ENCODE measurements around the gene EDDM13. TPM values are rescaled to one million over a fixed set of nuclear protein-coding genes. Genes with fewer than 3 reads are reported as not detected.

Gene EDDM13
- total and polyA plus RNA-seq, 2 of the 13 experiments (the other 11 are each of a cell fraction or from before 2014, with no cell fraction given), result not detected

- no peak for TF ChIP-seq ZBED4 (CRISPR knock-in tag; IDR thresholded peaks at IDR 0.05; ENCODE audit: borderline replicate concordance)
- TF ChIP-seq, protein P1, sequence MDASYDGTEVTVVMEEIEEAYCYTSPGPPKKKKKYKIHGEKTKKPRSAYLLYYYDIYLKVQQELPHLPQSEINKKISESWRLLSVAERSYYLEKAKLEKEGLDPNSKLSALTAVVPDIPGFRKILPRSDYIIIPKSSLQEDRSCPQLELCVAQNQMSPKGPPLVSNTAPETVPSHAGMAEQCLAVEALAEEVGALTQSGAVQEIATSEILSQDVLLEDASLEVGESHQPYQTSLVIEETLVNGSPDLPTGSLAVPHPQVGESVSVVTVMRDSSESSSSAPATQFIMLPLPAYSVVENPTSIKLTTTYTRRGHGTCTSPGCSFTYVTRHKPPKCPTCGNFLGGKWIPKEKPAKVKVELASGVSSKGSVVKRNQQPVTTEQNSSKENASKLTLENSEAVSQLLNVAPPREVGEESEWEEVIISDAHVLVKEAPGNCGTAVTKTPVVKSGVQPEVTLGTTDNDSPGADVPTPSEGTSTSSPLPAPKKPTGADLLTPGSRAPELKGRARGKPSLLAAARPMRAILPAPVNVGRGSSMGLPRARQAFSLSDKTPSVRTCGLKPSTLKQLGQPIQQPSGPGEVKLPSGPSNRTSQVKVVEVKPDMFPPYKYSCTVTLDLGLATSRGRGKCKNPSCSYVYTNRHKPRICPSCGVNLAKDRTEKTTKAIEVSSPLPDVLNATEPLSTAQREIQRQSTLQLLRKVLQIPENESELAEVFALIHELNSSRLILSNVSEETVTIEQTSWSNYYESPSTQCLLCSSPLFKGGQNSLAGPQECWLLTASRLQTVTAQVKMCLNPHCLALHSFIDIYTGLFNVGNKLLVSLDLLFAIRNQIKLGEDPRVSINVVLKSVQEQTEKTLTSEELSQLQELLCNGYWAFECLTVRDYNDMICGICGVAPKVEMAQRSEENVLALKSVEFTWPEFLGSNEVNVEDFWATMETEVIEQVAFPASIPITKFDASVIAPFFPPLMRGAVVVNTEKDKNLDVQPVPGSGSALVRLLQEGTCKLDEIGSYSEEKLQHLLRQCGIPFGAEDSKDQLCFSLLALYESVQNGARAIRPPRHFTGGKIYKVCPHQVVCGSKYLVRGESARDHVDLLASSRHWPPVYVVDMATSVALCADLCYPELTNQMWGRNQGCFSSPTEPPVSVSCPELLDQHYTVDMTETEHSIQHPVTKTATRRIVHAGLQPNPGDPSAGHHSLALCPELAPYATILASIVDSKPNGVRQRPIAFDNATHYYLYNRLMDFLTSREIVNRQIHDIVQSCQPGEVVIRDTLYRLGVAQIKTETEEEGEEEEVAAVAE (CRISPR knock-in tag; IDR thresholded peaks at IDR 0.05; ENCODE audit: borderline replicate concordance), result no peak
- TF ChIP-seq, protein P2, sequence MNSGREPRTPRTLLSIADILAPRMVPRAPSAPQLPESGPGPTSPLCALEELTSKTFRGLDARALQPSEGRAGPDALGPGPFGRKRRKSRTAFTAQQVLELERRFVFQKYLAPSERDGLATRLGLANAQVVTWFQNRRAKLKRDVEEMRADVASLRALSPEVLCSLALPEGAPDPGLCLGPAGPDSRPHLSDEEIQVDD (CRISPR knock-in tag; IDR thresholded peaks at IDR 0.05; ENCODE audit: borderline replicate concordance), result no peak
- TF ChIP-seq IKZF1 (IDR thresholded peaks at IDR 0.05), result no peak
- TF ChIP-seq ZBTB40 (IDR thresholded peaks at IDR 0.05), result peak; percentile 56
- peak; percentile 97 for TF ChIP-seq ZBTB40 (CRISPR knock-in tag; IDR thresholded peaks at IDR 0.05)
- TF ChIP-seq NRL (CRISPR knock-in tag; IDR thresholded peaks at IDR 0.05; ENCODE audit: borderline replicate concordance), result no peak
- TF ChIP-seq BATF2 (CRISPR knock-in tag; IDR thresholded peaks at IDR 0.05), result no peak
- no peak for TF ChIP-seq SOX13 (IDR thresholded peaks at IDR 0.05)
- TF ChIP-seq SOX13 (CRISPR knock-in tag; conservative IDR thresholded peaks at IDR 0.05 in 1 of 2, IDR thresholded peaks at IDR 0.05 in 1 of 2), result no peak
- no peak for TF ChIP-seq YEATS4 (CRISPR knock-in tag; IDR thresholded peaks at IDR 0.05; ENCODE audit: borderline replicate concordance)
Observed at GRCh38 chr19:56294549-56294948, 22.0 kb downstream of the EDDM13 start (continued).
